T-helper 9 cell (primary cell): ENCODE results near the gene USP11.

Experiments
- DNase-seq: peaks from one replicate; pipeline ENCODE4 v3.0.0-alpha.2; 2020

Gene USP11

DNA sequence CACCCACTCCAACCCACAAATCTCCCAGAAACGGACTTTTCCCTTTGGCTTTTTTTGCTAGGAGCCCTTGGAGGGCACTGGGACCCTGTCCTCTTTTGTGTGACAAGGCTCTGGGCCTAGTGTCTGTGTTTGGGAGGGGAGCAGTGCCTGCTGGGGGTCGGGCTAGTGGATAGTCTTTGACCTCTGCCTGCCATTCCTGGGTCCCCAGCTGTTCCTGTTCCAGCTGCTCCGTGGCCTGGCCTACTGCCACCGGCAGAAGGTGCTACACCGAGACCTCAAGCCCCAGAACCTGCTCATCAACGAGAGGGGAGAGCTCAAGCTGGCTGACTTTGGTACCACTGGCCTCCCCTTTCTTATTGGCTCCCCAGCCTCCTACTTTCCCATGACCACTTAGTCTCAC lies 6.7 kb upstream of the USP11 start:
- no peak for DNase-seq

DNA sequence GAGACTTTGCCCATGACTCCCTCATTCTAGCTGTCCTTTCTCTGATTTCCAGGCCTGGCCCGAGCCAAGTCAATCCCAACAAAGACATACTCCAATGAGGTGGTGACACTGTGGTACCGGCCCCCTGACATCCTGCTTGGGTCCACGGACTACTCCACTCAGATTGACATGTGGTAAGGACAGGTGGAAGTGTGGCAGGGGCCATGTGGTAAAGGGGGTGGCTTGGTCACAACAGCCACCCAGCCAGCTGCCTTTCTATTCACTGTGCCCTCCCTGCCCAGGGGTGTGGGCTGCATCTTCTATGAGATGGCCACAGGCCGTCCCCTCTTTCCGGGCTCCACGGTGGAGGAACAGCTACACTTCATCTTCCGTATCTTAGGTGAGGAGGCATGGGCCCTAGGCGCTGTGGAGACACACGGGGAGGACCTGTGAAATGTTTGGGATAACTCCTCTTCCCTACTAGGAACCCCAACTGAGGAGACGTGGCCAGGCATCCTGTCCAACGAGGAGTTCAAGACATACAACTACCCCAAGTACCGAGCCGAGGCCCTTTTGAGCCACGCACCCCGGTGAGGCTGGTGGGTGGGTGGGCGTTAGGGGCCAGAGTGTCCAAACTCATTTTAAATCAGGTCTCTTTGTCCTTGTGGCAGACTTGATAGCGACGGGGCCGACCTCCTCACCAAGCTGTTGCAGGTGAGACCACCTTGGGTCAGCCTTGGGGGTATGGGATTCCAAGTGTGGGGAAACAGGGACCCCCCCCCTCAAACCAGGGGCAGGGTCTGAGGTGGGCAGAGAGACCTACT lies 6.1 kb upstream of the USP11 start:
- DNase-seq, result no peak

DNA sequence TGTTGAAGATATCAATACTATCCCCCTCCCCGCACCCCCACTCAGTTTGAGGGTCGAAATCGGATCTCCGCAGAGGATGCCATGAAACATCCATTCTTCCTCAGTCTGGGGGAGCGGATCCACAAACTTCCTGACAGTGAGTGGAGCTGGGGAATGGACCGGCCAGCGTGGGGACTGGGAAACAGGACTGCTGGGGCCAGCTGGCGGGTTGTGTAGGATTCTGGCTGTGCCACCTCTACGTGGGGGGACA lies 5.5 kb upstream of the USP11 start:
- no peak for DNase-seq

DNA sequence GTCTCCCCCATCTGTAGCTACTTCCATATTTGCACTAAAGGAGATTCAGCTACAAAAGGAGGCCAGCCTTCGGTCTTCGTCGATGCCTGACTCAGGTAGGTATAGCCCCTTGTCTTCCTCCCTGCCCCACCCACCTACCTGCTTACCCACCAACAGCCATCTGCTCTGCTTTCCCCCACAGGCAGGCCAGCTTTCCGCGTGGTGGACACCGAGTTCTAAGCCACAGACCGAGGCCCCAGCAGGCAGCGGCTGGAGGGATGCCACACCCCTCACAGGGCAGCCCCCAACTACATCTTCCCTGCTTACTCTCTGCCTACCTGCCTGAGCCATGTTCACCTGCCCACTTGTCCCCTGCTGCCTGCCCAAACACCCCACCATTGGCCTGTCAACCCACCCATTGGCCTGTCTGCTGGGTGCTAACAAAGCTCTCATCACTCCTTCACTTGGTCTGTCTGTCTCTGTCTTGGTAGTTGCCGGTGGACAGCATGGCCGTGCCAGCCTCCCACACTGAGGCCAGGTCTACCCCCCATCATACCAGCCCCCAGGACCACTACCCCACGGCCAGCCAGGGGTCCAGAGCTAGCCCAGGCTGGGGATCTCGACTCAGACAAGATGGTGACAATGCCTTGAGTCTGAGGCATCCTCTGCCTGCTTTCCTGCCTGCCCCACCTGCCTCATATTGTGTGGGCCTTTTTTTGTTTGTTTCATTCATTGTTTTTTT lies 4.1 kb upstream of the USP11 start:
- no peak for DNase-seq

DNA sequence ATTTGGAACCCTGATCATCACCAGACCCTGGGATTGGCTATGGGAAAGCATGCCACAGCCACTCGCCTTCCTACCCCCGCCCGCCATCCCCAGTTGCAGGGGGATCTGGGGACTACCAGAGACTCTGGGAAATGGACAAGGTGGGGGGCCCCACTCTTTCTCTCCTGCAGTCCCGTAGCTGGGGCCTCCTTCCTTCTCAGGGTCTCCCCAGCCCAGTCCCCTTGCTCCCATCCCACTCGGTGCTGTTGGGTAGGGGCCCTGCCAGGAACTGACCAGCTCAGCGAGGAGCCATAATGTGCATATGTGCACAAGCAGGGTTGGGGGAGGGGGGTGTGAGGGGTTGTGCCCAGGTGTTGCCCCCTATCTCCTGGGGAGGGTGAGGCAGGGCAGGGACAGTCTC lies 3.4 kb upstream of the USP11 start:
- DNase-seq, result no peak

DNA sequence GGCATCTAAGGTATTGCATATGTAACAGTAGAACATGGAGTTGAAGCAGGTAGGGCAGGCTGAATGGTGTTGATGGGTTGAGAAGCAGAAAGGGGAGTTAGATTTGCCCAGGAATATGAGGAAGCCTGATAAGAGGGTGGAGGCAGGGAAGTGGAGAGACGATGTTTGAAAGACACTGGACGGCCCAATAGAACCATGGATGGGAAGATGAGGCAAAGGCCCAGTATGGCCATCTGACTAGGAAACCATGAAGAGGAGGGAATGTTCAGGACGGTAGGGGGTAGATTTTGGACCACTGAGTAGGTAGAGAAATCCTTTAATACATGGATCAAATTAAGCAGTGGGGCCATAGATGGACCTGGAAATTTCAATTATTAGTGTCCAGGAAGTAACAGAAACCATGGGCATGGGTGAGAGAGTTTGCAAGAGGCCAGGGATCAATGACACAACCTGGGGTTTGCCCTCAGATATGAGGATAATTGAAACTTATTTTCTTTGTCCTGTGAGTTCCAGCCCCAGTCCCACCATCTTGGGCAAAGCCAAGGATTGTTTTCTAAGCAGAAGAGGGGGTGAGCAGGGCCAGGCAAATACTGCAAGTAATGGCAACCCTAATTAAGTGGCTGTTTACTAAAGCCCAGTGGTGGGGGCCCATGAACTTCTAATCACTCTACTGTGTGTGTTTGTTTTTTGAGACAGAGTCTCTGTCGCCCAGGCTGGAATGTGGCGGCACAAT lies 2.5 kb upstream of the USP11 start:
- DNase-seq, result no peak

DNA sequence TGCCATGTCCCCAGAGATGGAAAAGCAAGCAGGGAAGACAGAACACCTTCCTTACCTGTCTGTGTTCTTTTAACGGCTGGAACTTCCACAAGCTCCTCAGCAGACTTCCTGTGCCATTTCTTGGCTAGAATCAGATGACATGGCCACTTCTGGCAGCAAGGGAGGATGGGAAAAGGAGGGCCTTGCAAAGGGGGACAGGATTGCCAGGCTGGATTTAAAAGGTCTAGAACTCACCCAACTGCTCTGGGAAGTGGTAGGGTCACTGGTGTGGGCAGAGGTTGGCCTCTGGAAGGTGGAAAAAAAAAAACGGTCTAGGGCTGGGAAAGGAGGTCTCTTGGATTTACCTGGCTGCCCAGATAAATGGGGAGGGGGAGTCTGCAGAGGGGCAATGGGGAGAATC lies 1.6 kb upstream of the USP11 start:
- no peak for DNase-seq

DNA sequence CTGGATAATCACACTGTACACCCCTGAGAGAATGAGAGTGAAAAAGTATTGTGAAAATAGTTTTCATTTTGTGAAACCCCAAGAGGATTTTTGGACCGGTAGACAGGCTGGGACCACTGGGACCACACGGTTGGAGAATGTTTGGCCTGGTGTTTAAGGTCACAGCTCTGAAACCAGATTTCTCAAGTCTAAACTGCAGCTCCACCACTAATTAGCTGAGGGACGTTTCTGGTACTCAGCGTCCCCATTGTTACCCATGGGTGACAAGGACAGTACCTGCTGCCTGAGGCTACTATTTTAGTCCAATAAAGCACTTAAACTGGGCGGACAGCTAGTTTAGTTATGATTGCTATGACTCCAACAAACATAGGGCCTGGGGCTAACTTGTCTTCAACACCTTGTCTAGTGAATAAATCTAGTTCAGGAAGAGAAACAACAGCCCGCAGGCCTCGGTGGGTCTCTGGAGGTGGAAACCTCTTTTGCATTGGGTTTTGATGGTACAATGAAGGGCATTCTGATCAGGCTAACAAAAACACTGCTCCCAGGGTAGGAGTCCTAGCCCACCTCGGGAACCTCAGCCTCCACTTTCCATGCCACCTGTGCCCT lies 509 bp upstream of the USP11 start:
- DNase-seq, result no peak

DNA sequence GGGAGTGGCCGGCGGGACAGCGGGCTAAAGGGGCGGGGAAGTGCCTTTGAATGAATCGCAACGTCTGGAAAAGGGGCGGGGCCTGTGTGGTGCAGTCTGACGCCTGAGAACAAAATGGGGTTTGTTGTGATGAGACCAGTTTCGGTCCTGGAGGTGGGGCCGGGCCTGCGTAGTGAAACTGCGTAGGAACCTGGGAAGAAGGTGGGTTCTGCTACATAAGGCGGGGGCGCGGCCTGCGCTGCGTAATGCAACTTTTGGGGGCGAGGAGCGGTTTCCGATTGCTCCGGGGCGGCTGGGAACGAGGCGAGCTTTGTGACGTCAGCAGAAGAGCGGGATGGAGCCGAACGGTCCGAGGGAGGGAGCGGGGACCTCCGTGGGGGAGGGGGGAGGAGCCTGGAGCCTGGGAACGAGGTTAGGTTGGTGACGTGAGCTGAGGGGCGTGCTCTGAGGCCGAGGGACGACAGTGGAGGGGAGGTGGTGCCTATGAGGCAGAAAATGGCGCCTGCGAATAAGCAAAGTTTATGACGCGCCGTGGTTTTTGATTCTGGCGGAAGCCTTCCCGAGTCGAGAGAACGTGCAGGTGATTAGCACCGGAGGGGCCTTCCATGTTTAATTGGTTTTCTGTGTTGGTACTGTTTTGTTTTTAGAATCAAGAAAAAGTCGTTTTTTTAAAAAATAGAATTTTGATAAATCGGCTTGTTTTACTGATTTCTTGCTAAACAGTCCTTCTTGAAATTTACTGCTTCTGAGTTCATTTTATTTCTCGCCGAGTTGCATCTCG lies 714 bp downstream of the USP11 start:
- peak; percentile 90 for DNase-seq

DNA sequence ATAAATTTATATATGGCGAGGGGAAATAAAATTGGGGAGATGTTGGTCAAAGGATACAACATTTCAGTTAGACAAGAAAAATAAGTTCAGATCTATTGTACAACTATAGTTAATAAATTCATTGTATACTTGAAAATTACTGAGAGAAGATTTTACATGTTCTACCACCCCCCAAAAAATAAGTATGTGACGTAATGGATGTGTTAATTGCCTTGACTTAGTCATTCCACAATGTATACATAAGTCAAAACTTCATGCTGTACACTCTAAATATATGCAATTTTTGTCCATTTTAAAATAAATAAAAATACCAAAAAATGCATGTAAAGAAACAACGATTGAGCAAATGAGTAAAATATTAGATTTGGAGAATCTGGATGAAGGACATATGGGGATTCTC lies 1.8 kb downstream of the USP11 start:
- no peak for DNase-seq

DNA sequence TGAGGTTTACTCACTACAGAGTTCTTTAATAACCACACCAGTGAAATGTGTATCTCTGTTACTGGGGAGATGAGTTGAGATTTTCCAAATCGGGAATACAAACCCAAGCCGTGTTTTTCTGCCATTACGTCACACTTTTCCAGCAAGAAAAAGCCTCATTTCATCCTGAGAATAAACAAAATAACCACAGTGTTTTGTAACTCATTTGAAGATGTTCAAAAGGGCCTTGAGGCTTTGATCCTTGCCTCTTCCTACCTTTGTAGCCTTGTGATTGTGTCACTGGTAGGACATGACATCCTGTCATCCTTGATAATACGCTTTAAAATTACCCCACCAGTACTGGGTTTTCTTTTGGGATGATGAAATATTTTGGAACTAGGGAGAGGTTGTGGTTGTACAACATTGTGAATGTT lies 2.9 kb downstream of the USP11 start:
- no peak for DNase-seq

DNA sequence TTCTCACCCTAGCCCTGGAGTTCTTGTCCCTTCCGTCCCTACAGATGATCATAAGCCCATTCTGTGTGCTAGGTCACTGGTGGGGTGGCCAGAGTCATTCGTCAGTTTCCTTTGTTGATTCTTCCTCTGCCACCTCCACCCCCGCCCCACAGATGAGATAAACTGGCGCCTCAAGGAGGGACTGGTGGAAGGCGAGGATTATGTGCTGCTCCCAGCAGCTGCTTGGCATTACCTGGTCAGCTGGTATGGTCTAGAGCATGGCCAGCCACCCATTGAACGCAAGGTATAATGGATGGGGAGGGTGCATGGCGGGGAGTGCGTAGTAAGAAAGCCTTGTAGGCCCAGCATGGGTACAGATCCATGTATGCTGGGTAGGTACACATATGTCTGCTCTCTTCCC lies 6.4 kb downstream of the USP11 start:
- no peak for DNase-seq

DNA sequence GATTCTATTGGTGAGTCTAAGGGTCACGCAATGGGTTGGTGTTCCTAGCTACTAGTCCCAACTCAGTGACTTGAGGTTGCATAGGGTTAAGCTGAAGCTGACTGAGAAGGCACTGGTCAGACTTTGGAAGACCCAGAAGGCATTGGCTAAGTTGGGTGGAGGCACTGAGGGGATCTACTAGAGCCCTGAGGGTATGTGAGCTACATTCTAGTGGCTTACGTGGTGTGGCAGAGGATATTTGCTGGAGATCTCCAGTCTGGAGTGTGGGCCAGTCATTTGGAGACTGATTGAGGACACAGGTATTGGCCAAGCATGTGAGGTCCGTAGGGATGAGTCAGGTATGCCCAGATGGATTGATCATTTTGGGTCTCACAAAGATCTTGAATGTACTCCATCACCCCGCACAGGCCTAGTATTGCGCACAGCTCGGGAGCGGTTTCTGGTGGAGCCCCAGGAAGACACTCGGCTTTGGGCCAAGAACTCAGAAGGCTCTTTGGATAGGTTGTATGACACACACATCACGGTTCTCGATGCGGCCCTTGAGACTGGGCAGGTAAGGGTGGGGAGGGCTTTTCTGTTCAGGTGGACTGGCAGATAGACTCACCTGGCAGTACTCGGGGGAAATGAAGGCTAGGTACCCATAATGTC lies 7.2 kb downstream of the USP11 start:
- DNase-seq, result no peak

DNA sequence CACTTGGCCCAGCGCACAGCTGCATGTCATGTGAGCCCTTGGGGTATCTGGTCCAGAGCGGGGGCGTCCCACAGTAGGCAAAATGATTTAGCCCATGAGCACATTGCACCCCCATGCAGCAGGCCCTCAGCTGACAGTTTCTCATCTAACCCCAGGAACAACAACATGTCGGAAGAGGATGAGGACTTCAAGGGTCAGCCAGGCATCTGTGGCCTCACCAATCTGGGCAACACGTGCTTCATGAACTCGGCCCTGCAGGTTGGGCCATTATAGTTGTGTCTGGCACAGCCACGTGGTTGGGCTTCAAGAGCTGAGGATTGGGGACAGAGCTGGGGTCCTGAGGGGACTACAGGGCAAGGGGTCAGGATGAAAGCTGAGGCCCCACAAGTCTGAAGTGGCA lies 7.8 kb downstream of the USP11 start:
- DNase-seq, result no peak

DNA sequence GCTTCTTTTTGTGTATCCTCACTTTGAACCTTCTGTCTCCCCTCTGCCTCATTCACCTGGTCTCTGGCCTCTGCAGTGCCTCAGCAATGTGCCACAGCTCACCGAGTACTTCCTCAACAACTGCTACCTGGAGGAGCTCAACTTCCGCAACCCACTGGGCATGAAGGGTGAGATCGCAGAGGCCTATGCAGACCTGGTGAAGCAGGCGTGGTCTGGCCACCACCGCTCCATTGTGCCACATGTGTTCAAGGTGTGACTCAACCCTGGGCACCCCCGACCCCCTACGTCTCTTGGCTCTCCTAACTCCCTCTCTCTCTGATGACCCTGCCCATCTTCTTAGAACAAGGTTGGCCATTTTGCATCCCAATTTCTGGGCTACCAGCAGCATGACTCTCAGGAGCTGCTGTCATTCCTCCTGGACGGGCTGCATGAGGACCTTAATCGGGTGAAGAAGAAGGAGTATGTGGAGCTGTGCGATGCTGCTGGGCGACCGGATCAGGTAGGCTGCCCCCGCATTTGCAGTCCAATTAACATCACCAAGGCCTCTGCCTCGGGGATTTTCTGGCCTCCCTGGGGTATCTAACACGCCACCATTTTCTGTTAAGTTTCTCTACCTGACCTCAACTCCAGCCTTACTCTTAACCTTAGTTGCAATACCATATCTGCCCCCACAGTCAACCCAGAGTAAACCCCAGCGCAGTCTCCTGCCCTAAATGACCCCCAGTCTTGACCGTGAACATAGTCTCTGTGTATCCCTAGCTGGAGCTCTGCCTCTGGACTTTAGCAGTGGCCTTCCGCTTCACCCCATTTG lies 8.6 kb downstream of the USP11 start:
- no peak for DNase-seq

DNA sequence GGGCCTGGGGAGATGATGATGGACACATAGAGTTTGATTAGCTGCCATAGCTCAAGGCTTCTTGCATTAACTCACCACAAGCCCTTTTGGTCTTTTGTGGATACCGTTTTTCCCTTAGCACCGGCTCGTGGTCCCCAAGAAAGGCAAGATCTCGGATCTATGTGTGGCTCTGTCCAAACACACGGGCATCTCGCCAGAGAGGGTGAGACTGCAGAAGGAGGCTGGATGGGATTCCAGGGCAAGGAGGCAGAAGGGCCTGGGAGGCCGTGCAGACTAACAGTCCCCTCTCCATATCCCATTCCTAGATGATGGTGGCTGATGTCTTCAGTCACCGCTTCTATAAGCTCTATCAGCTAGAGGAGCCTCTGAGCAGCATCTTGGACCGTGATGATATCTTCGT lies 9.5 kb downstream of the USP11 start:
- DNase-seq, result no peak

DNA sequence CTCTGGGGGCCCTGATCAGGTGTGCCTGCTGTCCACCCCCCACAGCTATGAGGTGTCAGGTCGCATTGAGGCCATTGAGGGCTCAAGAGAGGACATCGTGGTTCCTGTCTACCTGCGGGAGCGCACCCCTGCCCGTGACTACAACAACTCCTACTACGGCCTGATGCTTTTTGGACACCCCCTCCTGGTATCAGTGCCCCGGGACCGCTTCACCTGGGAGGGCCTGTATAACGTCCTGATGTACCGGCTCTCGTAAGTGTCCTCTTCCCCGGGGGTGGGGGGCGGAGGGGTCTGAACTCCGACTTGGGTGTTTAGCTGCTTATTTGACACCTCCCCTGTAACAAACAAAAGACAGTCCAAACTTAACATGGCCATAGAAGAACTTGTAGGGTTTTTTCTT lies 10.5 kb downstream of the USP11 start:
- DNase-seq, result no peak

DNA sequence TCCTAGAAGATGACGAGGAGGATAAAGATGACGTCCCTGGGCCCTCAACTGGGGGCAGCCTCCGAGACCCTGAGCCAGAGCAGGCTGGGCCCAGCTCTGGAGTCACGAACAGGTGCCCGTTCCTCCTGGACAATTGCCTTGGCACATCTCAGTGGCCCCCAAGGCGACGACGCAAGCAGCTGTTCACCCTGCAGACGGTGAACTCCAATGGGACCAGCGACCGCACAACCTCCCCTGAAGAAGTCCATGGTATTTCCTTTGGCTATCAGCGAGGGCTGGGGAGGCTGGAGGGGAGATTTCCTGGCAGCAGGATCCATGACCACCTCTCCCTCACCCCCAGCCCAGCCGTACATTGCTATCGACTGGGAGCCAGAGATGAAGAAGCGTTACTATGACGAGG lies 11.9 kb downstream of the USP11 start:
- DNase-seq, result no peak

DNA sequence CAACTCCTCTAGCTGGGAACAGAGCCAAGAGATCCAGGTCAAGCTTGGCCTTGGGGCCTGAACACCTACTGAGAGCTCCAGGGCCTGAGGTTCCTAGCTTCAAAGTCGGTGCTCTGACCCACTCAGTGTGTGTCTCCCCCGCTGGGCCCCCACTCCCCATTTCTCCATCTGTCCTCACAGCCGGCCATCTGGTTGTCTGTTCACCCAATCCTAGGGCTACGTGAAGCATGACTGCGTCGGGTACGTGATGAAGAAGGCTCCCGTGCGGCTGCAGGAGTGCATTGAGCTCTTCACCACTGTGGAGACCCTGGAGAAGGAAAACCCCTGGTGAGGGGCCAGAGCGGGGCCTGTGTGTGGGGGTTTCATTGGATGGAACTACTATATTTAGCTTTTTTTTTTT lies 12.3 kb downstream of the USP11 start:
- DNase-seq, result no peak

DNA sequence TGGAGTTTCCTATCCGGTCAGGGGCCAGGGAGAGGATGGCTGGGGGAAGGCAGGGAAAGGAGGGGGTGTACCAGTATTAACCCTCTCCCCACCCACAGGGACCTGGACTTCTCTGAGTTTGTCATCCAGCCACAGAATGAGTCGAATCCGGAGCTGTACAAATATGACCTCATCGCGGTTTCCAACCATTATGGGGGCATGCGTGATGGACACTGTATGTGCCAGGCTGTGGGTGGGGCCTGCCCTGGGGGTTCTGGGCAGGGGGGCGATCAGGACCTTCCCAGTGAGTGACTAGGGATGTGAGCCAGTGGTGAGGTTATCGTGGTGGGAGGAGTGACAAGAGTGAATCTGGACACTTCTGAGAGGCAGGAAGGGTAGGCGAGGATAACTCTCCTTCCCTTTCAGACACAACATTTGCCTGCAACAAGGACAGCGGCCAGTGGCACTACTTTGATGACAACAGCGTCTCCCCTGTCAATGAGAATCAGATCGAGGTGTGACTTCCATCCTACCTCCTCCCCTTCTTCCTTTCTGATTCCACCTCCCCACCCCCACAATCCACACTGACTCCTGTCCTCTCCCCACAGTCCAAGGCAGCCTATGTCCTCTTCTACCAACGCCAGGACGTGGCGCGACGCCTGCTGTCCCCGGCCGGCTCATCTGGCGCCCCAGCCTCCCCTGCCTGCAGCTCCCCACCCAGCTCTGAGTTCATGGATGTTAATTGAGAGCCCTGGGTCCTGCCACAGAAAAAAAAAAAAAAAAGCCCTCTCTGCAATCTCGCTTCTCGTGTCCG lies 14.6 kb downstream of the USP11 start:
- DNase-seq, result no peak

DNA sequence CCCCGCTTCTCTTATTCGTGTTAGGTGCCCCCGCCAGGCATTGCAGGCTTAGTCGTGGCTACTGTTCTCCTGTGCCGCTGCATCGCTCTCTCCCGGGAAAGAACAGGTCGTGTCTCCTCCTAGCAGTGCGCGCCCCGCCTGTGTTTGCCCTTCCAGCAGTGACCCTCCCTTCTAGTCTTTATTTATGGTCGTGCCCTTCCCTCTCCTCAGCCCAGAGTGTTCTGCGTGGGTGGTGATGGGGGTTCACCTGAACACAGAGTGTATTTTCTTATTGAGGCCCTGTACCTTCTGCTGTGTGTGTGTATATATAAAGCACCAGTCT lies 15.2 kb downstream of the USP11 start:
- DNase-seq, result no peak
